ENCODE measurements around the gene MT4.
"Not testable (repeated sequence)": the region's sequence is repeated elsewhere in the genome, so short reads cannot be mapped to it uniquely, and the experiment has no call there.

Gene MT4

DNA sequence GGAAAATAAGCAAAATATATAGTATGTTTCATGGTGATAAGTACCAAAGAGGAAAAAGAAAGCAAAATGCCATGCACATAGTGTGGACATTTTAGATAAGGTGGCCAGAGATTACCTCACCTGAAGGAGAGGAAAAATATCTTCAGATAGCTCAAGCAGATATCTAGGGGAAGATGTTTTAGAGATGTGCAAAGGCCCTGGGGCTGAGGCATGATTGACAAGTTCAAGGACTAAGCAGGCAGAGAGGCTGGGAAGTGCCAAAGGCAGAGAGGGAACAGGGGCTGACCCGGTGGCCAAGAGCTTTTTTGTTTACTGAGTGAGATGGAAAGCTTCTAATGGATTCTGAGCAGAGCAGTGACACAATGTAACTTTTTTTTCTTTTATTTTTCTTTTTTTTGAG lies 4.4 kb upstream of the MT4 start:
- no peak for DNase-seq

DNA sequence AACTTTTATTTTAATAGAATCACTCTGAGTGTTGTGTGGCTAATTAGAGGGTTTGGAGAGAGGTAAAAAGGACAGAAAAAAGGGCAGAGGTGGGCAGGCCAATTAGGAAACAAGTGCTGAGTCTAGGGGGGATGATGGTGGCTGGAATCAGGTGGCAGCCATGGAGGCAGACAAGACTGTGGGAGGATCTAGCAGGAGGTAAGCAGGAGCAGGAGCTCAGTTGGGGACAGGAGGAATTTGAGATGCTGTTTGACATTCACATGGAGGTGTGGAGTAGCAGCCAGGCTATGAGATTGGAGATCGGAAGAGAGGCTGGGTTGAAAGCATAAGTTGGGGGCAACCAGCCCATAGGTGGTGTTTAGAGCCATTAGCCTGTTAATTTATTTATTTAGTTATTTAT lies 3.7 kb upstream of the MT4 start:
- no peak for DNase-seq

DNA sequence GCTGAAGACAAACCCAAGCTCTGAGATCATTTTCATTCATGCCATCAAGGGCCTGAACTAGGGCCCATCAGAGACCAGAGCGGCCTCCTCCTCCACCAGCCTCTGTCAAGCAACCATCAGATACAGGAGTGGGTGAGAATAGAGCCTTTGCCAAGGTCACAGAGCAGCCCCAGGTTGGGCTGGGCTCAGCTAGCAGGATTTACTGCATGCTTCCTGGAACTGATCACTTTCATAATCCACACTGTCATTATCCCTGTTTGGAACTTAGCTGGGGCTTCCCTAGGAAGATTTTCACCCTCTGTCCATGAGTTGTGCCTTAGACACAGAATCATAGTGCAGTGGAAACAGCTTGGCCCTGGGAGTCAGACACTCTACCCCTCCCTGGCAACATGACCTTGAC lies 5.1 kb downstream of the MT4 start:
- DNase-seq = no peak

DNA sequence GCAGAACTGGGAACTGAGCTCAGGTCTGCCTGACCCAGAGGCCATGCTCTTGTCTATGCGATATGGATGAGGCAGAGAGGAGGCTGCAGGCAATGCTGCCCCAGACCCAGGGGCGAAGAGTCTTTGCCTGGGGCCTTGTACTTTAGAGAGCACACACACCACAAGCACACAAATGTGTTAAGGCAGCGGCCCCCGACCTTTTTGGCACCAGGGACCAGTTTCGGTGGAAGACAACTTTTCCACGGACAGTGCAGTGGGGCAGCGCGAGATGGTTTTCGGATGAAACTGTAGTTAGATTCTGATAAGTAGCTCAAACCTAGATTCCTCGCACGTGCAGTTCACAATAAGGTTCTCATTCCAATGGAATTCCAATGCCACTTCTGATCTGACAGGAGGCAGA lies 6.7 kb downstream of the MT4 start:
- no peak for DNase-seq

DNA sequence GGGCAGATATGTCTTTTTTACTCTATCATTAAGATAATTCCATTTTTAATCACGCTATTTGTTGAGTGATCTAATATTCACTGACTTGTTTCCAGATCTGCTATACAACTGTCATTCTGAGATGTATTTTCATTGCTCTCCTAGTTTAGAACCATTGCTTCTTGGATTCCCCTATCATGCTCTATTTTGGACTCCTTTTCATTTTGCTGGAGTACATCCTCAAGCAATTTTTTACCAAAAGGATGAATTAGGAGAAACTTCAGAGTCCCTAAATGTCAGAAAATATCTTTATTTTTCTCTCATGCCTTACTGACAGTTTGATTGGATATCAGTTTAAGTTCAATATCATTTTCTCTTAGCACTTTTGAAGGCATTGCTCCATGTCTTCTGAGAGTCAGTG lies 9.8 kb downstream of the MT4 start:
- DNase-seq = no peak

DNA sequence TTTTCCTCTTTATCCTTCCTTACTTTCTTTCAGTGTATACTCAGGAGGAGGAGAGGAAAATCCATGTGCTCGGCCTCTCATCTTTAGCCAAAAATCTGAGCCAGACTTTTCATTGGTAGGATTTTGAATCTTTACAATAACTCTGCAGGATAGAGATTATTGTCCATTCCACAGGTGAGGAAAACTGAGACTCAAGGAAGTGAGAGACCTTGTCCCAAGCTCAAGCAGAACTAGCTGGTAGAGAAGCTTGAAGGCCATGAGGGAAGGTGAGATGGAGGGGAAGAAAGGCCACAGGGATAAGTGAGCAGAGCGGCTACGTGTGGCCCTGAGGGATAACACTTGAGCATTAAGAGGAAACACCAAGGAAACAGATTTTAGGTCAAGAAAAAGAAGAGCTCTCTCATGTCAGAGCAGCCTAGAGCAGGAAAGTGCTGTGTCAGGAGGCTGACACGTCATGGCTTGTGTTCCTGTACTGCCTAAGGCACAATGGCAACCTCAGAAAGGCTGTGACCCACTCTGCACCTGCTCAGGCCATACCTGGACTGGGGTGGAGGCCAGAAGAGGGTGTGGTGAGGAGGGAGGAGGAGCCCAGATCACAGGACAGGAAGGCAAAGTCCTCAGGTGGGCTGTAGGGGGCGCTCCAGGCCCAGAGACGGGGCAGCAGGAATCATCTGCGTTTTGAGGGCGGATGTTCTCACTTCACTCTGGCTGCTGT lies 11.9 kb downstream of the MT4 start:
- peak; percentile 58 for DNase-seq

DNA sequence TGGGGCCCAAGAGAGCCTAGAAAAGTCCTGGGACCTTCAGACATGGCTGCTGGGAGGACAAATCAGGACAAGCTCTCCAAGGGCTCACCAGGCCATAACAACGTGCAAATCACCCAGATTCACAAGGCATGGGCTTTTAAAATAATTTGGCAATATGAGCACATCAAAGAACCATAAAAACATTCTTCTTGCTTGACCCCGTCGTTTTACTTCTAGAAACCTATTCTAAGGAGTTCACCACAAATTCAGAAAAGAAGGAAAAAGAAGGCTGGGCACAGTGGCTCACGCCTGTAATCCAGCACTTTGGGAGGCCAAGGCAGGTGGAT lies 12.4 kb downstream of the MT4 start:
- no peak for DNase-seq

DNA sequence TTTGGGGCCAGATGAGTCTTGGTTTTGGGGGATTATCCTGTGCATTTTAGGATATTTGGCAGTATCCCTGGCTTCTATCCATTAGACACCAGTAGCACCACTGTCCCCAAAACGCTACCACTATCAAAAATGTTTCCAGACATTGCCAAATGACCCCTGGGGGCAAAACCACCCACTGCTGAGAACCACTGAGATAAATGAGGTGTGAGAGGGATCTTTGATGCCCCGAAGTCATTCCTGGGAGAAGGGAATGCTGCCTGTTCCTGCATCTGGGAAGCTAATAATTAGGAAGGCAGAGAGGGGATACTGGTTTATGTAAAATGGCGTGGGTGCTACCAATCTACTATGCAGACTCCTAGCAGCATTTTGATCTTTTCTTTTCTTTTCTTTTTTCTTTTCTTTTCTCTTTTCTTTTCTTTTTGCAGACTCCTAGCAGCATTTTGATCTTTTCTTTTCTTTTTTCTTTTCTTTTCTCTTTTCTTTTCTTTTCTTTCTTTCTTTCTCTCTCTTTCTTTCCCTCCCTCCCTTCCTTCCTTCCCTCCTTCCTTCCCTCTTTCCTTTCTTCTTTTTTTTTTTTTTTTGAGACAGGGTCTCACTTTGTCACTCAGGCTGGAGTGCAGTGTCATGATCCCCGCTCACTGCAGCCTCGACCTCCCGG lies 15.6 kb downstream of the MT4 start:
- DNase-seq = no peak

DNA sequence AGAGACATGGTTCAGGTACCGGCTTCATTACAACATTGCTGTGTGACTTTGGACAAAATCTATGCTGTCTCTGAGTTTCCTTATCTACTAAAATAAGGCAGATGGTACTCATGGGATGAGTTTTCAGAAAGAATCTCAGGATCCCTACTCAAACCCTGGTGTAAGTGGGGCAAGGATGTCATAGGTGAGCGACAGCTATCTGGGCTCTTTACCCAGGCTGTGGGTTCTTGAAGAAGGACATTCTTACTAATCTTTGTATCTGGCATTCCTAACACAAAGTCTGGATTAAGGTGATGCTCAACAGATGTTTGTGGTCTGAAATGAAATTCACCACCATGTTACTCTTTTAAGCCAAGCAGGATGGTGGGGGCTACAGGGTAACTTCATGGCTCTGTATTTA lies 18.0 kb downstream of the MT4 start:
- DNase-seq = not testable (repeated sequence)

DNA sequence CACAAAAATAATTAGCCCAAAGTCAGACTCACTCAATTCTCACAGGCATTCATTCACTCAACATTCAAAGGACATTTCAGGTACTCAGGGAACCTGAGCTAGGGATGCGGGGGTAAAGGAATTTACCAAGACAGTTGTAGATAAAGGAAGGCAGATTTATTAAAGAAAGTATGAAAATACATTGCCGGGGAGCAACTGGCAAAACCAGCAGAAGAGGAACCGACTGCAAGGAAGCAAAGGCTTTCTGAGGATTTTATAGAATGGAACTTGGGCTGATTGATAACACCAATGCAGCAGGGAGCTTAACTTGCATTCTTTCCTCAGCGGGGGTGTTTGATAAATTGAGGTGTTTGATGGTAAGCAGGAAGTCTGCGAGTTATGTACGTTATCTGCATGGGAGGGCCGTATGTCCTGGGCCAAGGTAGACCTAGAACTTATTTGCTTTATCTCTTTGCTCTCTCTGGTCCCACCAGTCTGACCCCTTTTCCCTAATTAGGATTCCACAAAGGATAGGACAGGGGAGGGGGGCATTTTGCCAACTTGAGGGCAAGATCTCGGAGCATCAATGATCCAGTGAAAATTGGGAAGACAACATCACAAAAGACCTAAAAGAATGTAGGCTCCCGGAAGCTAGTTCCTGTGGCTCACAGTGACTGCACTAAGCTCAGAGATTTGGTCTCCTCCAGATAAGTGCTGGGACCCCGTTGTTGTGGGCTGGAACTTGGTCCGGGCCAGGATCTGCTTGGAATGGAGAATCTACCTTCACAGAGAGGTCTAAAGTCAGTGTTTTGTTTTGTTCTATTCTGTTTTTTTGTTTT lies 18.7 kb downstream of the MT4 start:
- DNase-seq = peak; percentile 48

DNA sequence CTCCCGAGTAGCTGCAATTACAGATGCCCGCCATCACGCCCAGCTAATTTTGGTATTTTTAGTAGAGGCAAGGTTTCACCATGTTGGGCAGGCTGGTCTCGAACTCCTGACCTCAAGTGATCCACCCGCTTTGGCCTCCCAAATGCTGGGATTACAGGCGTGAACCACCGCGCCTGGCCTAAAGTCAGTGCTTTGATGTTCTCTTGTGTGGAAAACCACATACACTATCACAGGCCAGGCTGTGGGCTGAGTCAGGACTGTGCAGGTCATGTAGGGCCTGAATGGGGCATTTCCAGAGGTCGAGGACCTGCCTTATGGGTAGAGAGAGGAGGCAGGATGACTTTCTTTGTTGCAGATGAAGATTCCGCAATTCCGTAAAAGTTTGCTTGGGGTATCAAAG lies 19.4 kb downstream of the MT4 start:
- no peak for DNase-seq

DNA sequence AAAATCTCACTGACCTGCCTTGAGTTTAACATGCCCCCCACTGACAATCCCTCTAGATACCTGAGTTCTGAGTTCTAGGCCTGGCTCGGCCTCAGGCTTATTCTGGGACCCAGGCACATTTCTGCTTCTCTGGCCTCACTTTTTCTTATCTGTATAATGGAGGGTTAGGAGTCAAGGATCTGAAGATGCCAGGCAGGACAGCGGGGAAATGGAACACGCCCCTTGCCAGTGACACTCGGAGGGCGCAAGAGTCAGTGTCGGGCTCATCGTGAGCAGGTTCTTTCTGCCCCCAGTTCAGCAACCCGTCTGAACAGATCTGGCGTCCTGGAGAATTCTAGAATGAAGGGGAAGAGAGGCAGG lies 23.9 kb downstream of the MT4 start:
- DNase-seq = no peak

DNA sequence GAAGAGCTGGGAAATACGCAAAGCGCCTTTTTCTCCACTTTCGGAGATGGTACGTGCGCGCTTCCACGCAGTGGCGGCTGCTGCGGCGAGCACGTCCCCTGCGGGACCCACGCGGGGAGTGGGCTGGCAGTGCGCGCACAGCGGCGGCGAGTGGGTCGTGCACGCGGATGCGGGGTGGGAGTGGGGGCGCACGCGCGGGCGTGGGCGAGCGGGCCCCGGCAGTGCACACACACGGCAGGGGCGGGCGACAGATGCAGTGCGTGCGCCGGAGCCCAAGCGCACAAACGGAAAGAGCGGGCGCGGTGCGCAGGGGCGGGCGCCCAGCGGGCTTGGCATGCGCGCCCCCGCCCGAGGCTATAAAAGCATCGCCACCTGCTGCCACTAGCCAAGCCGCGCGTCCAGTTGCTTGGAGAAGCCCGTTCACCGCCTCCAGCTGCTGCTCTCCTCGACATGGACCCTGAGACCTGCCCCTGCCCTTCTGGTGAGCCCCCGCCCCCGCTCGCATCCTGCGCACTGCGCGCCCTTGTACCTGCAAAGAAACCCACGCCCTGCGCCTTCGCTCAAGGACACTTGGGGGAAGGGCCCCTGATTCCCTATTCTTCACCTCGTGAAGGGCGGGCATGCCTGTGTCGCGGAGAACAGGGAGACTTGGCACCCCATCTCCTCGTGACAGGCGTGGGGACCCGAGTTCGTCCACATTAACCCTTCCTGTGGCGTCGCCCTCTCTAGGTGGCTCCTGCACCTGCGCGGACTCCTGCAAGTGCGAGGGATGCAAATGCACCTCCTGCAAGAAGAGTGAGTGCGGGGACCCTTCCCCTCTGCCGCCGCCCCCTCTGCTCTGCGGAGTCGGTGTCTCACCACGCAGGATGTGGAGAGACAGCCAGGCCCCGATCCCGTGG lies 24.5 kb downstream of the MT4 start, which contains the start of gene MT3:
TSS of gene MT3 (plus strand) at position 388 of the 899 bp plus-strand sequence. CDS start at position 451, 63 bp downstream.
- DNase-seq = peak; percentile 85

DNA sequence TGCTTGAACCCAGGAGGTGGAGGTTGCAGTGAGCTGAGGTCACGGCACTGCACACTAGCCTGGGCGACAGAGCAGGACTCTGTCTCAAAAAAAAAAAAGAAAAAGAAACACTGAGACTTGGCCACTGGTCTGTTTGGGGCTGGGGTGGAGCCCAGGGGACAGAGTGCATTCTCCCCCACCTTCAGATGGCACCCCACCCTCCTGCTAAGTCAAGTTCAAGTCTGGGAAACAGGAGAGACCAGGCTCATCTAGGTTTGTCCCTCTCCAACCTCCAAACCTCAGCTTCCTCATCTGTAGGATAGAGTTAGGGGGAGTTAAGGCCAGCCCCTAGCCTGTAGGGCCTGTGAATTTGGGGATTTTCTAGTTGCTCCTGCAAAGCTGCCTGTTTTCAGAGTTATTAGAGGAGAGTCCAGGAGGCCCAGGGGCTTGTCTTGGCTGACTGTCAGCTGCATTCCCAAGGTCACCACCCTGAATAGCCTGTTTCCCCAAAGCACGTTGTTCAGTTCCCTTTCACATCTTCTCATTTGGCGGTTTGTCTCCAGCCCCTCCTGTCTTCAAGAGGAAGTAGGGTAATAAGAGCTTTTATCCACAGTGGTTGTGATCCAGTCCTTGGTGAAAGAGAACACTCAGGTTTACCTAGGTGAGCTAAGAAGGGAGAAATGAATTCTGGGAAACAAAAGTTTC lies 26.6 kb downstream of the MT4 start:
- DNase-seq = no peak

DNA sequence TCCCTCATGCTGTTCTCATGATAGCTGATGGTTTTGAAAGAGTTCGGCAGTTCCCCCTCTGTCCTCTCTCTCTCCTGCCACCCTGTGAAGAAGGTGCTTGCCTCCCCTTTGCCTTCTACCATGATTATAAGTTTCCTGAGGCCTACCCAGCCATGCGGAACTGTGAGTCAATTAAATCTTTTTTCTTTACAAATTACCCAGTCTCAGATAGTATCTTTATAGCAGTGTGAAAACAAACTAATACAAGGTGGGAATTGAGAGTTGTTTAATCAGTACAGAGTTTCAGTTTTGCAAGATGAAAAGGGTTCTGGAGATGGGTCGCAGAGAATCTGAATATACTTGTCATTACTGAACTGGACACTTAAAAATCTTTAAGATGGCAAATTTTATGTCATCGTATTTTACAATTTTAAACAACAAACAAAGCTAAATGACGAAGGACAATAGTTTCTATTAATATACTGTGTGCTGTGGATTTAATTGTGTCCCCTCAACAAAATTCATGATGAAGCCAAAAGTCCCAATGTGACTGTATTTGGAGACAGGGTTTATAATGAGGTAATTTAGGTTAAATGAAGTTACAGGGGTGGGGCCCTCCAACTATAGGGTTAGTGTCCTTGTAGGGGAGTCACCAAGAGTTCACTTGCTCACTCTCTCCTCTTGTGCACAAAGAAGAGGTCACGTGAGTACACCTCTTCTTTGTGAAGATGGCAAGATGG lies 28.9 kb downstream of the MT4 start:
- DNase-seq = no peak

DNA sequence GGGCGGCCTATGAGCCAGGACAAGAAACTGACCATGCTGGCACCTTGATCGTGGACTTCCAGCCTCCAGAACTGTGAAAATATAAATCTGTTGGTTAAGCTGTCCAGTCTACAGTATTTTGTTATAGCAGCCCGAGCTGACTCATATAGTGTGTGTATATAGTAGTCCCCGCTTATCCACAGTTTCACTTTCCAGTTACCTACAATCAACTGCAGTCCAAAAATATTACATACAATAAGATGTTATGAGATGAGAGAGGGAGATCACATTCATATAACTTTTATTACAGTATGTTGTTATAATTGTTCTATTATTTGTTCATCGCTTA lies 29.4 kb downstream of the MT4 start:
- DNase-seq = no peak

DNA sequence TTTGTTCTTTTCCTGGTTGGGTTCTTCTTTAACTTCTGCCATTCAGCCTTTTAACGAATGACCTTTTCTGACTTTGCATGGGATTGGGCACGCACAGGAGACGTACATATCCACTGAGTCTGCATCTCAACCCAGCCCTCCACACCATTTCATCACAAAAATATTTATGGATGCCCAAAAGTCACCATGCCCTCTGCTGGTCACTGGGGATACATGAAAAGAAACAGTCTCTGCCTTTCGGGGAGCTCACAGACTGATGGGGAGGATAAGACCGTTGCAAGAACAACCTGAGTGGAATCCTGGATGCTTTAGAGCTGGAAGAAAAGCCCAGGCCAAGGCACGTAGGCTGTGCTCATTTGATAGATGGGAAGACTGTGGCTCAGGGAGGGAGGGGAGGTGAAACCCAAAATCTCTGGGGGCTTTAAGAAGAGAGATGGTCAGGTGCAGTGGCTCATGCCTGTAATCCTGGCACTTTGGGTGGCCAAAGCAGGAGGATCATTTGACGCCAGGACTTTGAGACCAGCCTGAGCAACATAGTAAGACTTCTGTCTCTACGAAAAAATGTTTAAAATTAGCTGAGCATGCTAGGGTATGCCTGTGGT lies 35.6 kb downstream of the MT4 start:
- no peak for DNase-seq

DNA sequence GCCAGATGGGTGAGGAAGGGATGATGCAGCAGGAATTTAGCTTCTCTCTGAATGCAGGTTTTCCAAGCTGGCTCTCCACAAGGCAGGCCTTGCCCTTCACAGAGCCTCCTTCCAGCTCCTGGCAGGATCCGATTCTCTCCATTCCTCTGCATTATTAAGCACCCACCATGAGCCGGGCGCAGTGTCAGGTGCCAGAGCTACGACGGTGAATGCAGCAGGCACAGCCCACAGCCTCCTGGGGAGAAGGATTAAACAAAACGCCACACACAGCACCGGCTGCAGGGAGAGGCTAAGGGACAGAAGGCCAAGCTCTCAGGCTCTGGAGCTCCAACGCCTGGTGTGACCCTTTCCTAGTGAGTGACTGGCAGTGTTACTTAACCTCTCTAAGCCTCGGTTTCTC lies 36.5 kb downstream of the MT4 start:
- DNase-seq = no peak

DNA sequence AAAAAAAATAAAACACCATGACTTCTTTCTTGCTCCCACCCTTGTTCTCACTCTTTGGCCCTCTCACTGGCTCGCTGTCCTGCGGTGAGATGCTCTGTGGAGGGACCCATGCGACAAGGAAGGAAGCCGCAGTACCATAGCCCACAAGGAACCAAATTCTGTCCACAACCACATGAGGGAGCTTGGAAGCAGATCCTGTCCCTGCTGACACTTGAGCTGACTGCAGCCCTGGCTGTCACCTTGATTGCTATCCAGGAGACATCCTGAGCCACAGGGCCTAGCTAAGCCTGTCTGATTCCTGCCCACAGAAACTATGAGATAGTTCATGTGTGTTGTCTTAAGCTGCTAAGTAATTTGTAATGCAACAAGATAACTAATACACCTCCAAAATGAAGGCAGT lies 38.7 kb downstream of the MT4 start:
- no peak for DNase-seq

DNA sequence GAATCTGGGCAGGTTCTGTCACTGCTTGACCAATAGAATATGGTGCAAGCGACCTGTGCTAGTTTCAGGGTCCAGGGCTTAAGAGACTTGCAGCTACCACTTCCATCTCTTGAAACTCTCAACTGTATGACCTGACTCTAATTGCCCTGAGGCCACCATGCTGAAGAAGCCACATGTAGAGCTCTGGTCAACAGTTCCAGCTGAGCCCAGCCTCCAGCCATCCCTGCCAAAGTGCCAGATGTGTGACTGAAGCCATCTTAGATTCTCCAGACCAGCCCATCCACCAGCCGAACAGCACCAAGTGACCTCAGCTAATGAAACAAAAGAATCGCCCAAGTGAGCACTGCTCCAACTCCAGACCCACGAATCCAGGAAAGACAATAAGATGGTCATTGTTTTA lies 40.1 kb downstream of the MT4 start:
- DNase-seq = no peak

DNA sequence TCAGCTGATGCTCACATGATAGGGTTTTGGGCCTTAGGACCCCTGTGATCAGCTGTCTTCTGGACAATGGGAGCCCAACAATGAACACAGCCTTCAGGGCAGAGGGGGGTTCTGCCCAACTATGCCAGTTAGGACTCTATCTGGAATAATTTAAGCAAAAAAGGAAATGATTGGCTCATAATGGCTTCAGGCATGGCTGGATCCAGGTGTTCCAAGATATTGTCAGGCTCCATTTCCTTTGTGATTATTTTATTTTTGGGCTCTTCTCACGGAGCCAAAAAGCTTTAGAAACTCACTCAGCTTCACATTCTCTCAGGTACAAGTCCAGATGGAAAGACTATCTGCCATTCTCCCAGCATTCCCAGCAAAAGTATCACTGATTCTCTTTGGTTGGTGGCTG lies 40.6 kb downstream of the MT4 start:
- DNase-seq = no peak

DNA sequence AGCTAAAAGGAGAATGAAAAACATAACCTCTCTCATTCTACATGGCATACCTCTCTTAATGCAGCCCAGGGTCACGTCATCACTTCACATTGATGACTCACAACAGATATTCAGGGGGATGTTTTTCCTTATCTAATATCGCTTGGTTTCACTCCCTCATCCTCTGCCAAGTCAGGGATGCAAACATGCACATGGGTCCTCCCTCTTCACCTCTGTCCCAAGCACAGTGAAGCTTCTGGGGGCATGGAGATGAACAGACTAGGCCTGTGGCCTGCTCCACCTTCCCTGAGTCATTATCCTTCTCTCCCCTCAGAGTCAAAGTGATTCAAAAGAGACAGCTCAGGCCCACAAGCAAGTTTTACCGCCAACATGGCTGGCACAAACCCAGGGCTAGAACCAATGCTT lies 41.2 kb downstream of the MT4 start:
- DNase-seq = no peak

Measured in retina (tissue), 1 donor.